Measurements from ENCODE around the gene CCL2.

DNA sequence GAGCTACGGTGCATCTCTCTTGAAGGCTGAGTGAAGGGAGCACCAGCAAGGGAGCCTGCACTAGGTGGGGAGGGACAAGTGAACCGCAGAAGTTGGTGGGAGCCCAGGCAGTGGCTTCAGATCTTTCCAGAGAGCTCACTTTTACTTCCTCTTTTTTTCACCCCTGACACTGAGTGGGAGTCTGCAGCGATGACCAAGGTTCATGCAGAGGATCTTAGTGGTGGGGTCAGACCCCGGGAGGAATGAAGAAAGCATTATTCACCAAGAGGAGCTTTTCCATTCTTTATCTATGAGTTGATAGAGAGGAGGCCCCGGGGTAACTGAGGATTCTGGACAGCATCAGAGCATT lies 3.0 kb upstream of the CCL2 start:
- TF ChIP-seq TAF1 (IDR thresholded peaks at IDR 0.05; ENCODE audit: borderline replicate concordance, insufficient read depth, low read length) (no peak), POLR2AphosphoS5 (IDR thresholded peaks at IDR 0.05; ENCODE audit: low read depth, low read length) (no peak), SIN3A (IDR thresholded peaks at IDR 0.05; ENCODE audit: borderline replicate concordance, insufficient read depth, low read length) (no peak), FOXP2 (optimal IDR thresholded peaks at IDR 0.05; ENCODE audit: borderline replicate concordance, extremely low read depth, extremely low read length, insufficient read depth) (no peak)
